GM19467 (cell line): ENCODE measurements around the gene TMA7B.

Source experiments
- ATAC-seq: cut with Tn5 transposase; IDR thresholded peaks from one replicate; pipeline ENCODE4 v1.9.1; 2021; ENCODE audit warnings: mild to moderate bottlenecking, moderate library complexity; ENCODE audit not compliant: unreplicated experiment

TMA7B gene

GRCh38 chr22:39932918-39933649 is 27.1 kb upstream of the TMA7B start:
- no peak for ATAC-seq

DNA sequence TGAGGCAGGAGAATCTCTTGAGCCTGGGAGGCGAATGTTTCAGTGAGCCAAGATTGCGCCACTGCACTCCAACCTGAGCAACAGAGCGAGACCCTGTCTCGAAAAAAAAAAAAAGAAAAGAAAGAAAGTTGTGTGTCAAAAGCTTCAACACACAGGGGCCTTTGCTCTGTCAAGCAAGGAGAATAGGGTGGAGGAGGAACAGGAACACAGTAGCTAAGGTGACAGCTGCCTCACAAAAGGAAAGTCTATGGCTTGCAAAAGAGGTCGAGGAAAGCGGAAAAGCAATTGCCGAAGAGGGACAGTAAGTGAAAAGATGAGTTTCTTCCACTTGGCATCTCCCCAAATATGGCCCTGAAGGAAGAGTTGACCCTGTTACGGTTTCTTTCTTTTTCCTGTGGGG is 26.5 kb upstream of the TMA7B start:
- no peak for ATAC-seq

GRCh38 chr22:39935116-39935515 is 25.1 kb upstream of the TMA7B start:
- no peak for ATAC-seq

DNA sequence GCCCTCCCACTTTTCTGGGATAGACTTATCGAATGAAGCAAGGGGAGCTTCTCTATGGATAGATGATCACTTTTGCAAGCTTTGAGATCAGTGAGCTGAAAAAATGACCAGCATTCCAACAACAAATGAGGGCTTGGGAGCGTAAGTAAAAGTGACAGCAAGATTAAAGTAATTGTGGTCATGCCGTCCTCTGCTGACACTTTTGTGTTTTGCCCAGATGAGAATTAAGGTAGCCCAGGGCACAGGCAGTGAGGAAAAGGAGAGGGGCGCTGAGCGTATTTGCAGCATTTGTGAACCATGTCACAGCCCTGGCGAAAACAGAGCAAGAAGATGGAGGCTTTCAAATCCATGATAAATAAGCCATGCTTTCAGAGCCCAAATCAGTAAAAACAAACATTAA is 24.6 kb upstream of the TMA7B start:
- ATAC-seq, result no peak

- no peak for ATAC-seq
Measured at GRCh38 chr22:39936523-39937145, 23.6 kb upstream of the TMA7B start.

DNA sequence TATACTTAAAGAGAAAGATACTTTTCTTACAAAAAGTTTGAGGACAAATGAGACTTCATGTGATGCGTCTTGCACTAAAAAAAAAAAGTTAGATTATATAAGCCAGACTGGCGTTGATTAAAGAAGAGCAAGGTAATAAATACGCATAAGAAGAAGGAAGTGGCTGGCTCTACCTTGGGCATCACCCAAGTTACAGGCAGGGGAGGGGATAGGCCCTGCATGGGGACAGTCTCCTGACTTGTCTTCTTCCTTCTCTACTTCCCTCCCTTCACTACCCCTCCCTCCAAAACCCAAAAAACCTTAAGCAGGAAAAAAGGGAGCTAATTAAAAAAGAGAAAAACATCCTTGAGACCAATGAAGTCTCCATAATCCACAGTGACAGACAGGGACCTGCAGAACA is 22.3 kb upstream of the TMA7B start:
- no peak for ATAC-seq

- ATAC-seq, result no peak
Measured at GRCh38 chr22:39938509-39939111, 21.6 kb upstream of the TMA7B start.

DNA sequence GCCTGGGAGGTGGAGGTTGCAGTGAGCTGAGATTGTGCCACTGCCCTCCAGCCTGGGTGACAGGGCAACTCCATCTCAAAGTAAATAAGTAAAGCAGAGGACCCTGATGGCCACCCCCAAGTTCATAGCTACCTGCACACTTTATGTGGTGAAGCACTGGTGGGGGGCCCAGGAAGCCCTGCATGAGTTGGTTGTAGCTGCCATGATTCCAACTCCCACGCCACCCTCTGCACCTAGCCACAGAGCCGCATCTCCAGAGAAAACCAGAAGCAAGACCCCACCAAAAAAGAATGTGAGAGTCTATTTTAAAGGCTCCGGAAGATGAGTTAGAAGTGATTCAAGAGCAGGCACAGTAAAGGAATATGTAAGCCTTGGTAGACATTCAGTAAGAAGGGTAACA is 20.4 kb upstream of the TMA7B start:
- no peak for ATAC-seq

- ATAC-seq, result no peak
Measured at GRCh38 chr22:39940757-39941305, 19.4 kb upstream of the TMA7B start.

- no peak for ATAC-seq
Measured at GRCh38 chr22:39941601-39942000, 18.6 kb upstream of the TMA7B start.

DNA sequence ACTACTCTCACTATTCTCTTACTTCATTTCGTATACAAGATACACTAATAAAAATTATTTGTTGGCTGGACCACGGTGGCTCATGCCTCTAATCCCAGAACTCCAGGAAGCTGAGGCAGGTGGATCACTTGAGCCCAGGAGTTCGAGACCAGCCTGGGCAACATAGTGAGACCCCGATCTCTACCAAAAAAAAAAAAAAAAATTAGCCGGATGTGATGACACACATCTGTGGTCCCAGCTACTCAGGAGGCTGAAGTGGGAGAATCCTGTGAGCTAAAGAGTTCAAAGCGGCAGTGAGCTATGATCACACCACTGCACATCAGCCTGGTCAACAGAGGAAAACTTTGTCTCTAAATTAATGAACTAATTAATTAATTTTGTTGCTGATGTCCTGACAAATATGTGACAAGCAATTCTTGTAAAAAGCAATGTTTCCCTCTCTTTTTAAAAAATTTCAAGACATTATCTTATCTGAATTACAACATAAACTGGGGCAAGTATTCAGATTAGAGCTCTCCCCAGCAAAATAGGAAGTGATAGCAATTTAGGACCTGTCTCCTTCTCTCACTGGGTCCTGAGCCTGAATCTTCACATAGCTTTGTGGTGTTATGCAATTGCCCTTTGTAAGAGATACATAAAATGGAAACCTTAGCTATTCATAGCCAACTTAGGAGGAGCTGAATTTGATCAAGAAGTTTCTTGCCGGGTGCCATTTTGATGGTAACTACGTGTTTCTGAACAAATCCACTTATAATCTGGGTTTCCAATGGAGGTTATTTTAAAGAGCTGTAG is 17.6 kb upstream of the TMA7B start:
- no peak for ATAC-seq

GRCh38 chr22:39943337-39943736 is 16.9 kb upstream of the TMA7B start:
- no peak for ATAC-seq

DNA sequence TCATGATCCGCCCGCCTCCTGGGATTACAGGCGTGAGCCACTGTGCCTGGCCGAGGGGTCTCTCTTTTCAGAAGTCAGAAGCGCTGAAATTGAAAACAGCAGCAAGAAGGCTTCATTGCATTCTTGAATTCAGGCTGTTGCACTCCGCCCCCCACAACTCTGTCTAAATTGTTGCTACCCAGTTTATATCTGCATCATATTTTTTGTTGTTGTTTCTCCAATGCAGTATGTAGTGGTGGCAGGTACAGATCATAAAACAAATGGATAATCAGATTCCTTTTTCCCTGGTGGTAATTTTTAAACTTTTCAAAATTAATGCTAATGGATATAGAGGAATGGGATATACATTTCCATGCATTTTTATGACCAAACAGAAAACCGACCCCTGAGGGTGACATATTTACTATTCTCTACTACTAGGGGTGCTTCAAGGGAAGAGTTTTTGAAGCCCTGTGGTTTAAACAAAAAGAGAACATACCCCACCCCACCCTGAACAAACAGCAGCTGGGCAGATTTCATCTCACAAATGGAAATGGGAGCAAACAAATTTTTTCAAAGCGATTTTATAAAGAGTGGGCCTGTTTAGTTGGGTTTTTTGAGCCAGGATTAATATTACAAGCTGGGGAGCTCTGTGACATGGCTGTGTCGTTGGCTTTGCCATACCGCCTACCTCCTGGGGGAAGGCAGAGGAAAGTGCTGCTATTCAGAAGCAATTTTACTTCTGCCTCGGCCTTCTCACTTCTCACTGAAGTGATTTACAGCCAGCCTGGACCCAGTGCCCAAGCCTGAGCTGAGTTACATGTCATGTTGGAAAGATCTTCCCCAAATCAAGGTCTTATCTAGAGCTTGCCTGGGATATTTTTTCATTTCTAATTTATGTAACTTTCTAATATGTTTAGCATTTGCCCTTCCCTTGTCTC is 16.0 kb upstream of the TMA7B start:
- no peak for ATAC-seq

DNA sequence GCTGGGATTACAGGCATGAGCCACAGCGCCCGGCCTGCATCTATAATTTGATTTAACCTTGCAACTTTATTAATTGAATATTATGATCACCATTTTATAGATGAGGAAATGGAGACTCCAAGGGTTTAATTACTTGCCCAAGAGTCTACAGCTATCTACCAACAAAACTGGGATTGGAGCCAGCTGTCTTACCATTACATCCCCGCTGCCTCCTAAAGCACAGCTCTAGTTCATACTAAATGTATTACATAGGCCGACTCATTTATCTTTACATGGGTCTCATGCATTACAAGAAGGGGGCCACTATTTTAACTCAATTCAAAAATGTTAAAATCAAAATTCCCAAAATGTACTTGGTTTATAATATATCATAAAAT is 14.1 kb upstream of the TMA7B start:
- no peak for ATAC-seq

GRCh38 chr22:39946503-39947219 is 13.5 kb upstream of the TMA7B start:
- no peak for ATAC-seq

- no peak for ATAC-seq
Measured at GRCh38 chr22:39947220-39948216, 12.7 kb upstream of the TMA7B start.

GRCh38 chr22:39949964-39950737 is 10.0 kb upstream of the TMA7B start:
- no peak for ATAC-seq
